HL-60 (cell line): Measurements from ENCODE around the gene PPA1.
A peak's percentile ranks its signal among the peaks of the same experiment; 100 is the strongest.

Source experiments
- CTCF ChIP-seq: IDR thresholded peaks from one replicate; pipeline ENCODE4 v1.5.1; 2011; ENCODE audit warnings: low read length, control low read depth, inconsistent platforms; ENCODE audit not compliant: insufficient read depth
- POLR2AphosphoS5 ChIP-seq: IDR thresholded peaks from 2 replicates; pipeline ENCODE4 v1.6.1; 2012; ENCODE audit warnings: low read depth
- SPI1 ChIP-seq: IDR thresholded peaks from 2 replicates; pipeline ENCODE4 v1.6.1; 2012; ENCODE audit warnings: low read depth, mild to moderate bottlenecking, borderline replicate concordance
- TF ChIP-seq, protein P1 (sequence below): IDR thresholded peaks from 2 replicates; pipeline ENCODE4 v1.6.1; 2012; ENCODE audit warnings: low read depth; ENCODE audit not compliant: insufficient replicate concordance

GRCh38 chr10:70169649-70170364 is 63.4 kb downstream of the PPA1 start:
- TF ChIP-seq POLR2AphosphoS5 (no peak), CTCF (no peak), SPI1 (peak; percentile 25; the same call in 1 of the 2 replicates)
- TF ChIP-seq, protein P1, sequence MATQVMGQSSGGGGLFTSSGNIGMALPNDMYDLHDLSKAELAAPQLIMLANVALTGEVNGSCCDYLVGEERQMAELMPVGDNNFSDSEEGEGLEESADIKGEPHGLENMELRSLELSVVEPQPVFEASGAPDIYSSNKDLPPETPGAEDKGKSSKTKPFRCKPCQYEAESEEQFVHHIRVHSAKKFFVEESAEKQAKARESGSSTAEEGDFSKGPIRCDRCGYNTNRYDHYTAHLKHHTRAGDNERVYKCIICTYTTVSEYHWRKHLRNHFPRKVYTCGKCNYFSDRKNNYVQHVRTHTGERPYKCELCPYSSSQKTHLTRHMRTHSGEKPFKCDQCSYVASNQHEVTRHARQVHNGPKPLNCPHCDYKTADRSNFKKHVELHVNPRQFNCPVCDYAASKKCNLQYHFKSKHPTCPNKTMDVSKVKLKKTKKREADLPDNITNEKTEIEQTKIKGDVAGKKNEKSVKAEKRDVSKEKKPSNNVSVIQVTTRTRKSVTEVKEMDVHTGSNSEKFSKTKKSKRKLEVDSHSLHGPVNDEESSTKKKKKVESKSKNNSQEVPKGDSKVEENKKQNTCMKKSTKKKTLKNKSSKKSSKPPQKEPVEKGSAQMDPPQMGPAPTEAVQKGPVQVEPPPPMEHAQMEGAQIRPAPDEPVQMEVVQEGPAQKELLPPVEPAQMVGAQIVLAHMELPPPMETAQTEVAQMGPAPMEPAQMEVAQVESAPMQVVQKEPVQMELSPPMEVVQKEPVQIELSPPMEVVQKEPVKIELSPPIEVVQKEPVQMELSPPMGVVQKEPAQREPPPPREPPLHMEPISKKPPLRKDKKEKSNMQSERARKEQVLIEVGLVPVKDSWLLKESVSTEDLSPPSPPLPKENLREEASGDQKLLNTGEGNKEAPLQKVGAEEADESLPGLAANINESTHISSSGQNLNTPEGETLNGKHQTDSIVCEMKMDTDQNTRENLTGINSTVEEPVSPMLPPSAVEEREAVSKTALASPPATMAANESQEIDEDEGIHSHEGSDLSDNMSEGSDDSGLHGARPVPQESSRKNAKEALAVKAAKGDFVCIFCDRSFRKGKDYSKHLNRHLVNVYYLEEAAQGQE, result no peak
